ENCODE data around the gene GNB5.
"Not testable (repeated sequence)": the region's sequence is repeated elsewhere in the genome, so short reads cannot be mapped to it uniquely, and the experiment has no call there.

Gene GNB5

DNA sequence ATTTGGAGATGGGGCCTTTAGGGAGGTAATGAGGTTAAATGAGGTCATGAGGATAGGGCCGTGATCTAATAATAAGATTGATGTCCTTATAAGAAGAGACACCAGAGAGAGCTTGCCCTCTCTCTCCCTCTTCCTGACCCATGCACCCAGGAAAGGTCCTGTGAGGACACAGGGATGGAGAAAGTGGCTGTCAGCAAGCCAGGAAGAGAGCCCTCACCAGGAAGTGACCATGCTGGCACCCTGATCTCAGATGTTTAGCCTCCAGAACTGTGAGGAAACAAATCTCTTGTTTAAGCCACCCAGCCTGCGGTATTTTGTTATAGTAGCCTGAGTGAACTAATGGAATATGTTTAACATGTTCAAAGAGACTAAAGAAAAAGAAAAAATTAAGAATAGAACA, 15.3 kb upstream of the GNB5 start:
- no peak for DNase-seq

GRCh38 chr15:52204657-52205056, 13.5 kb upstream of the GNB5 start:
- no peak for DNase-seq

DNA sequence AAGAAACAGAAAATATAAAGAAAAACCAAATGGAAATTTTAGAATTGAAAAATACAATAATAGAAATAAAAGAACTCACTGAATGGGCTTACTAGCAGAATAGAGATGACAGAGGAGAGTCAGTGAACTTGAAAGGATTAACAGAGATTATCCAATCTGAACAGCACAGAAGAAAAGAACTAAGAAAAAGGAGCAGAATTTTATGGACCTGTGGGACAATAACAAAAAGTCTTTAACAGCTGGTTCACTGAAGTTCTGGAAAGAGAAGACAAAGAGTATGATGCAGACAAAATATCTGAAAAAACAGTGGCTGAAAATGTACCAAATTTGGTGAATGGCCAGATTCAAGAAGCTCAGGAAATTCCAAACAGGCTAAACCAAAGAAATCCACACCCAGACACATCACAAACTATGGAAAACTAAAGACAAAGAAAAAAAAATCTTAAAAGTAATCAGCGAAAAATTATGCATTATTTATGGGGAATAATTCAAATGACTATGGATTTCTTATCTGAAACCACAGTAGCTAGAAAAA, 9.7 kb upstream of the GNB5 start:
- DNase-seq = no peak

DNA sequence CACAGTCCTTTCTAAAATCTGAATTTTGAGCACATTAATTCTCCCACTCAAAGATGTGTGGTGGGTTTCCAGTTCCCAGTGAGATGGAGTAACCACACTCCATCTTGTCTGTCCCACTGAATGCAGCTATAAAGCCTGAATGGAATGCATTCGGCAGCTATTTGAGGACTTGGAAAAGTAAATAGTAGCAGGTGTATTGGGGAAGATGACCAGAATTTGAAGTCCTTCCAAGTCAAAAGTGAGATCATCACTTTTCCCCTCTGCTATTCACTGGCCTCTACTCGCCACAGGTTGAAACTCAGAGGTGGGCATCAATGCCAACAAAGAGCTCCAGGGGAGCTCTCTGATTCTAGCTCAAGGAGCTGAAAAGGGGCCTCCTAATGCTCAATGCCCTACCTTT, 8.1 kb upstream of the GNB5 start:
- DNase-seq = no peak

DNA sequence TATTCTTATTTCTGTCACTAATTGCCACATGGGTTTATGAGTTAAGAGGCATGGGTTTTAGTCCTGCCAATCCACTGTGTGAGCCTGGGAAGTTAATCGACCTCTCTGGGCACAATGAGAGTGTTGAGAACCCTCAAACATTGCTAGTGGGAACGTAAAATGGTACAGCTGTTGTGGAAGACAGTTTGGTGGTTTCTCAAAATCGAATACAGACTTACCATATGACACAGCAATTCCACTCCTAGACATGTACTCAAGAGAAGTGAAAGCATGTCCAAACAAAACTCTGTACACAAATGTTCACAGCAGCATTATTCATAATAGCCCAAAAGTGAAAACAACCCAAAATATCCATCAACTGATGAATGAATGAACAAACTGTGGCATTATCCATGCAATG, 5.7 kb upstream of the GNB5 start:
- DNase-seq = no peak

GRCh38 chr15:52193791-52194190, 2.6 kb upstream of the GNB5 start:
- no peak for DNase-seq

GRCh38 chr15:52193321-52193720, 2.1 kb upstream of the GNB5 start:
- no peak for DNase-seq

- no peak for DNase-seq
Observed at GRCh38 chr15:52186651-52187486, 4.3 kb downstream of the GNB5 start.

DNA sequence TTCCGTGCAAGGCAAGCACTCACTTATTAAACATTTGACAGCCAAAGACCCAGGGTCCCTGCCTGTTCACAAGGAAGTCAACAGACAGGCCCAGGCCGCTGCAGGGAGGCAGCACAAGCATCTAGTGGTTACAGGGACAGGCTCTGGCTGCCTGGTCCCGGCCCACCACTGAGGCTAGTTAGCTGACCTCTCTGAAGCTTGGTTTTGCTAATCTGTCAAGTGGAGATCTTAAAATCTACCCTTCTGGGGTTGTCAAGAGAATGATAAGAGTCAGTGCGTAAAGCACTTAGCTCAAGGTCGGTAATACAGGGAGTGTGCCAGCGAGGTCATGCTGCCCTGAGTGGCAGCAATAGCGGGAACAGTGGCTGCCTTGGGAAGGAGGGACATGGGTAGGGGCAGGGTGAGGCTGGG, 6.0 kb downstream of the GNB5 start:
- DNase-seq = no peak

DNA sequence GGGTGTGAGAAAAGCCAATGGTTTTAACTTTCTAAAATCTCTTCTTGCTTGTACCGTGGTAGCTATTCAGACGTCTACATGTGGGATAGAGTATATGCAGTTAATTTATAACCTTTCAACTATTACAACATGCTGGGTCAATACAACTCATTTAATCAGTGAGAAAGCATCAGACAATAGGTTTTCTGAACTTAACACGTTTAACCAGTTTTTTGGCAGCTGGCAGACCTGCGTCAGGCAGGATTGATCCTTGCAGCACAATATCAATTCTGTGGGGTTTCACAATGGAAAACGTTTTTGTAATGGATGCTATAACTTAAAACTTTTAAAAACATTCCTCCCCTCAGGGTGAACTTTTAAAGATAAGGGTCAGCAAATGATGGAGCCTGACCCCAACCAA, 6.5 kb downstream of the GNB5 start:
- no peak for DNase-seq

DNA sequence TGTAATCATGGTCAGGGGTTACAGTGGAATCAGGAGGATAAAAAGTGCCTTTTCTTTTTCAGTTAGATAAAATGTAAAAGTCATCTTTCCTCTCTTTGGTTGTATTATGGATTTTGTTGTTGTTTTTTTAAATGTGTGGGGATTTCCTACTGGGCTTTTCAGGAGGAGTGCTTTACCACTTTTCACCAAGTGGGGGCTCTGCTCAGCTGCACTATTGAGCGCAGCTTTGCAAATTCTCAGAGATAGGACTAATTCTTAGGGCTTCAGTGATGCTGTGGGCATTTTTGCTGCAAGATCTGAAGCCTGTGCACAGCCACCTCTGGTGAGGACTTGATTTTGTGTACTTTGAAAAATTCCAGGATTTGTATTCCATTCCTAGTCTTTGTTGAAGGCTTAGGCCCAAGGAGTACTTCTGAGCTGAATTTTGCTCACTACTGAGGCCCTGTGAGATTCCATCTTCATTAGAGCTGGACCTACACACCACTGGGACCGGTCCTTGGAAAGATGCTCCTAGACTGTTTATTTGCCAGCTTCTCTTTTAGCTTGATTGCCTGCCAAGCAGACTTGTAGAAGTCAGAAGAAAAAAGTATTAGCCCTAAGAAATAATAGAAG, 7.5 kb downstream of the GNB5 start:
- peak; percentile 44 for DNase-seq

DNA sequence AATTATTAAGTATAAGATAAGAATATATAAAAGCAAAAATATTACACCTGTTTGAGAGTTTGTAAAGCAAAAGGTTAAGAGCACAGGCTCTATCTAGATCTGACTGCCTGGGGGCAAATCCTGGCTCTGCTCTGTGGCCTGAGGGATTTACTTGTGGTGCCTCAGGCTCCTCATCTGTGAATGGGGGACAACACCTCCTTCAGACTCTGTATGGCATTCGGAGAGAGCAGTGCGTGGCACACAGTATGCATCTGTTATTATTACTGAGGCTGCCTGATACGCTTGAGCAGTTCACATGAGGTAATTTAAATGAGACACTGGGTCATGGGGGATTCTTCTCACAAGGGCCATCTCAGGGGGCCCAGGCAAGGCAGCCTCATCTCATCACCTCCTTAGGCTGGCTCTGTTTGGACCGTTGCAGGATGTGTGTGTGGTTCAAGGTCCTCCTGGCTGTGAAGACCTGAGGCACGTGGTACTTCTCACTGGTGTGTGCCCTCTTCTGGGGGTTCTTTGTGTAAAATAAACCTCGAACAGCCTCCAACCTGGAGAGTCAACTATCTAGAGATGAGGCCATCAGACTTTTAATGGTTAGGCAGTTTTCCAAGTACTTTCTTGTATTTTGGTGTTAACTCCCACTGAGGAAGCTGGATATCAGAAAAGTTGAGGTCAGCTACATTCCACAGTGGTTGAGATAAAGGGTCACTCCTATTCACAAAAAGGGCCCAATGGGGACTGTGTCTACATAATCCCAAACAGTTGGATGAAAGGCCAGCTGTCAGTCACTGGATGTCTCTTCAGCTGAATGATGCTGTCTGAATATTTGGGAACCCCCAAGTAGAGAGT, 9.0 kb downstream of the GNB5 start:
- DNase-seq = no peak

DNA sequence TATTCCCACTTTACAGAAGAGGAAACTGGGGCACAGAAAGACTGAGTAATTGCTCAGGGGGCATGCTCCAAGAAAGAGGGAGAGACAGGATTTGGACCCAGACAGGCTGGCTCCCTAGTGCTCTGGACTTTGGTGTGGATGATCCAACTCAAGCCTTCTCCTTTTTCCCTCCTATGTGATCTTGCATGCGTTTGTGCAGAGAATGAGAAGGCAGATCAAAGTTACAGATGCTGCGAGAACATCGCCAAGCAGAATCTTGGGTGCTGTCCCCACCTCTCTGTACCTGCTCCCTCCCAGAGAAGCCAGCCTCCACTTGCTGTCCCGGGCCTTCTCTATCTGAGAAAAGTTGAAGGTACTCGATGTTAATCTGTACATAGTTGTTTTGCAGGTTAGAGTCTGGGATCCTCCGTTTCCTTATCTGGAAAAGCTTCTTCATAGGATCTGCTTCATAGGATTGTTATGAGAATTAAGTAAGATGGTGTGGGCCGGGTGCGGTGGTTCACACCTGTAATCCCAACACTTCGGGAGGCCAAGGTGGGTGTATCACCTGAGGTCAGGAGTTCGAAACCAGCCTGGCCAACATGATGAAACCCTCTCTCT, 10.2 kb downstream of the GNB5 start:
- DNase-seq = no peak

DNA sequence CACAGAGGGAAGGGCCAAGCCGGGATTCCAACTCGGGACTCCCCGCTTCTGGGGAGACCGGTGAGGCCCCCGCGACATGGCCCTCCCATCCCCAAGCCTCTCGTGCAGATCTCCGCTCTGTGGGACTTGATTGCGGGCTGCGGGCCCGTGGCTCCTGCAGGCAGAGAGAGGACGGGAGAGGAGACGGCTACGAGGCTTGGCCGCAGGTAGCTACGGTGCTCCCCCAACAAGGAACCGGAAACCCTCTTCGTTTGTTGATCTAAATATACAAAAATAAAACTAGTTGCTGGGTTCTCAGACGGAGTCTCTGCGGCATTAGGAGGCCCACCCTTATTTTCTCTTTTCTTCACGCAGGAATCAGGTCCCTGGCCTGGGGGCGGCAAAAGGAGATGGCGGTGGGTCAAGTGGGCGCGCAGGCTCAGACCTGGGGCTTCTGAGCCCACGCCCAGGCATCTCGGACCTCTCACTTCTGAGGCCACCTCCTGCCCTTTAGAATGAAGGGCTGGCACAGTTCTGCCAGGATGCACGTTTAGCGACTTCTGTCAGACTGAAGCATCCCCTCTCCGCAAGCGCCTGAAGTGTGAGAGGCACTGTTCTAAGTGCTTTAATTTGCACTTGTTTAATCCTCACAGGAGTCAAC, 10.9 kb downstream of the GNB5 start:
- DNase-seq = peak; percentile 27

DNA sequence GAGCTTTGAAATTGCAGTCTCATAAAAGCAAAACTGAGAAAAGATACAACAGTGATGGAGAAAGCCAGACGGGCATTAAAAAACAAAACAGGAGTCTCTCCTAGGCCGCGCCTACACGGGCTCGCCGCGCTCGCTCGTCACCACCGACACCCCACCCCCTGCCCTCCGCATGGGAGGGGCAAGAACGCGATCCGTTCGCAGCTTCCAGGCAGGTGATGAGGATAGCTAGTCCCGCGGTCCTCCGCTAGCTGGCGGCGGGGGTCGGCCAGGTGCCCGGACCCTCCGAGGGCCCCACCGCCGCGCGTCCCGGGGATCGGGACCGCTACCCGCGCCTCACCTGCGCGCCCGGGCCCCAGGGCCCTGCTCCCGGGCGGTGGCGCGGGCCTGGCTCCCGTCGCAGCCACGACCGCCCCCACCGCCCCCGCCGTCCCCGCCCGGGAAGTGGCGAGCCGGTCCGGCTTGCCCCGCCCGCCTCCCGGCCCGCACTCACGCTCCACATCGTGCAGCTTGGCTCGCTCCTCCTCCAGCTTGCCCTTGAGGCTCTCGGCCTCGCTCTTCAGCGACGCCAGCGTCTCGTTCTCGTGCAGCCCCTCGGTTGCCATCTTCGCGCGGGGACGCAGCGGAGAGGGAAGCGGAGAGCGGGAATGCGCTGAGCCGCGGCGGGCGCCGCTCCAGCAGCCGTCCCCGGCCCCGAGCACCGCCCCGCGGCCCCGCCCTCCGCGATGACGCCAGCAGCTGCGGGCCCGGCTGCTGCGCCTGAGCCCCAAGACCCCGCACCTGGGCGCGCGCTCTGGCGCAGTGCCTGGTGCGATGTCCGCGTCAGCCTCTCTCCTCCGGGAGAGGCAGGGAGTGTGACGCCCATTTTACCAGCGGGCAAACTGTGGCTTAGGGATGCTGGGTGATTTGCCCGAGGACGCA, 11.7 kb downstream of the GNB5 start:
- DNase-seq = peak; percentile 87

DNA sequence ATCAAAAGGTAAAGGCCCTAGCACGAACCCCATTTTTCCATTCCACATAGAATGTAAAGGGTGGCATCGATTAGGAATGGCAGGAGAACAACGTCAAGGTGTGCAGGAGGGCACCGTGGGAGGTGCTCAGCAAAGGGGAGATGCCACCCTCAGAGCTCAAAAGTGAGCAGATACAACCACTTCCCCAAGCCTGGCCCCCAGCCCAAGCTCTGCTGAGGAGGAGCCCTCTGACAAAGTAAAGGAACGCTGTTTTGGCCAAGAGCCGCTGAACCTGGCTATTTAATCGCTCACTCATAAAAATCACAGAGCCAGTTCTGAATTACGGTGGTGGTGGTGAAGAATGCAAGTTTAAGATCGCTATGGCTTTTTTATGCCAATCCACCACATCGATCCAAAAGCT, 12.4 kb downstream of the GNB5 start:
- DNase-seq = no peak

DNA sequence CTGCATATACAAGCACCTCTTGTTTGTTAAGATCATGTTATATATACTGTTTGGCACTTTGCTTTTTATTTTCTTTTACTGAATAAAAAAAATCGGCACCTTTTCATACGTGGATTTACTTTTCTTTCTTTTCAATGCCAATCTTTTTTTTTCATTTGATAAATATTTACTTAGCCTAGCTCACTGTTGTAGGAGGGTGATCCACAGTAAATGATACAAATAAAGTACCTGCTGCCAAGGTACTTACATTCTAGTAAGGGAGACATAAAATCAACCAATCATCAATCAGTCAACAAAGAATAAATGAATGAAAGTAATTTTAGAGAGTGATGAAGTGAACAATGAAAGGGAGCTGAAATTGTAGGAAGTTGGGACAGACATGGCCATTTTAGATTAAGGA, 18.3 kb downstream of the GNB5 start:
- no peak for DNase-seq

- no peak for DNase-seq
Observed at GRCh38 chr15:52171807-52172206, 19.4 kb downstream of the GNB5 start.

DNA sequence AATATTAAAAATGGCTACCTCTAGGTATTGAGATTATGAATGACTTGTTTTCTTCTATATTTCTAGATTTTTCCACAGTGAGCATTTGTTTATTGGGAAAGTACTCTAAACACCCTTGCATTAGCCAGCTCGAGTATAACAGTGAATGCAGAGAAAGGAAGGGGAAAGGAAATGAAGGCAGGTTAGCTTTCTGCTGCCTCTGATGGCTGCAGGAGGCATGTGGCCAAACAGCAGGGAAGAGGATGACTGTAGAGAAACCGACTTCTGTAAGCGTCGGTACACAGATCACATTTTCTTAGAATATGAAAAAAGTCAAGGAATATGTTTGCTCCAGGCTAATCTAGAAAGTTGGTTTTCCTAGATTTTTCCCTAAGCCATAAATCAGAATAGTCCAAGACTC, 19.8 kb downstream of the GNB5 start:
- peak; percentile 61 for DNase-seq

DNA sequence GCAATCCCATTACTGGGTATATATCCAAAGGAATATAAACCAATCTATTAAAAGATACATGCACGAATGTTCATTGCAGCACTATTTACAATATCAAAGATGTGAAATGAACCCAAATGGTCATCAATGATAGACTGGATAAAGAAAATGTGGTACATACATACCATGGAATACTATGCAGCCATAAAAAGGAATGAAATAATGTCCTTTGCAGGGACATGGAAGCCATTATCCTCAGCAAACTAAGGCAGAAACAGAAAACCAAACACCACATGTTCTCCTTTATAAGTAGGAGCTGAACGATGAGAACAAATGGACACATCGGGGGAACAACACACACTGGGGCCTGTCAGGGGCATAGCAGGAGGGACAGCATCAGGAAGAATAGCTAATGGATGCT, 21.0 kb downstream of the GNB5 start:
- DNase-seq = not testable (repeated sequence)

DNA sequence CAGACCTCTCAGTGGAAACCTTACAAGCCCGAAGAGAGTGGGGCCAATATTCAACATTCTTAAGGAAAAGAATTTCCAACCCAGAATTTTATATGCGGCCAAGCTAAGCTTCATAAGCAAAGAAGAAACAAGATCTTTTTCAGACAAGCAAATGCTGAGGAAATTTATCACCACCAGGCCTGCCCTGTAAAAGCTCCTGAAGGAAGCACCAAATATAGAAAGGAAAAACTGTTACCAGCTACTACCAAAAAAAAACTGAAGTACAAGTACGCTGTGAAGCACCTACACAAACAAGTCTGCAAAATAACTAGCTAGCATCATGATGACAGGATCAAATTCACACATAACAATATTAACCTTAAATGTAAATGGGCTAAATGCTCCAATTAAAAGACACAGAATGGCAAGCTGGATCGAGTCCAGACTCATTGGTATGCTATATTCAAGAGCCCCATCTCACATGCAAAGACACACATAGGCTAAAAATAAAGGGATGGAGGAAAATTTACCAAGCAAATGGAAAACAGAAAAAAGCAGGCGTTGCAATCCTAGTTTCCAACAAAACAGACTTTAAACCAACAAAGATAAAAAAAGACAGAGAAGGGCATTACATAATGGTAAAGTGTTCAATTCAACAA, 25.6 kb downstream of the GNB5 start:
- not testable (repeated sequence) for DNase-seq
